ENCODE measurements around the gene FOXJ3.

GRCh38 chr1:42195841-42196240, 139.2 kb downstream of the FOXJ3 start:
- TF ChIP-seq SMC3 (IDR thresholded peaks at IDR 0.05; ENCODE audit: low read depth, low read length): no peak
- no peak for TF ChIP-seq CTCF (conservative IDR thresholded peaks at IDR 0.05; ENCODE audit: low read depth, low read length)
- TF ChIP-seq CEBPB (IDR thresholded peaks at IDR 0.05; ENCODE audit: low read depth, low read length): no peak
- no peak for TF ChIP-seq RFX5 (IDR thresholded peaks at IDR 0.05; ENCODE audit: low read depth, low read length)
- no peak for TF ChIP-seq MXI1 (IDR thresholded peaks at IDR 0.05; ENCODE audit: borderline replicate concordance, low read depth, low read length)
- TF ChIP-seq USF2 (IDR thresholded peaks at IDR 0.05; ENCODE audit: low read depth, low read length): no peak
- no peak for TF ChIP-seq BHLHE40 (IDR thresholded peaks at IDR 0.05; ENCODE audit: low read depth, low read length)
- no peak for TF ChIP-seq POLR2A (IDR thresholded peaks at IDR 0.05; ENCODE audit: low read depth, low read length)
- no peak for TF ChIP-seq RAD21 (IDR thresholded peaks at IDR 0.05; ENCODE audit: low read length)
- no peak for TF ChIP-seq MAFK (IDR thresholded peaks at IDR 0.05; ENCODE audit: low read depth, low read length)
- TF ChIP-seq CHD1 (IDR thresholded peaks at IDR 0.05; ENCODE audit: low read depth, low read length): no peak
- no peak for TF ChIP-seq RCOR1 (IDR thresholded peaks at IDR 0.05; ENCODE audit: insufficient replicate concordance, low read length)

All from IMR-90 (cell line).